HEK293 (cell line): Measurements from ENCODE around the gene SOX6.
"Not testable (repeated sequence)": the region's sequence is repeated elsewhere in the genome, so short reads cannot be mapped to it uniquely, and the experiment has no call there.

Experiments used
- CTCF ChIA-PET: fragments of 350-600 bp; formaldehyde crosslinking; extraction: SDS; loops from one replicate; lab custom pipeline; 2021; ENCODE audit warnings: antibody characterized with exemption; lab: Yijun Ruan, JAX
- POLR2A ChIA-PET: fragments of 300-600 bp; formaldehyde crosslinking; extraction: SDS; loops from one replicate; lab custom pipeline; 2020; ENCODE audit warnings: antibody characterized with exemption, inconsistent platforms; lab: Yijun Ruan, JAX
- H3K27ac ChIP-seq: fragments of 200-500 bp; sonication (Bioruptor generic); 2 replicates; pipeline ENCODE4 v1.5.1; 2014; ENCODE audit warnings: low read depth, low read length, control low read depth, inconsistent platforms; ENCODE audit errors: extremely low read depth
- H3K36me3 ChIP-seq, 2 experiments: fragments of 200-500 bp in 1 of 2; sonication (Bioruptor generic) in 1 of 2; 1 replicate in 1 of 2; 2 replicates in 1 of 2; pipeline ENCODE4 v1.5.1; 2014 to 2017; ENCODE audit warnings: inconsistent platforms in 2 of 2, low read length in 2 of 2; ENCODE audit not compliant: control insufficient read depth in 2 of 2, insufficient read depth in 1 of 2
- H3K4me1 ChIP-seq: fragments of 200-500 bp; sonication (Bioruptor generic); 2 replicates; pipeline ENCODE4 v1.5.1; 2014; ENCODE audit warnings: mild to moderate bottlenecking, low read length, inconsistent platforms; ENCODE audit not compliant: control insufficient read depth, insufficient read depth
- H3K4me3 ChIP-seq: 2 replicates; pipeline ENCODE4 v1.5.1; 2011; ENCODE audit warnings: low read depth, mild to moderate bottlenecking, control low read depth, low read length, moderate library complexity
- H3K9me3 ChIP-seq: fragments of 200-500 bp; sonication (Bioruptor generic); 2 replicates; pipeline ENCODE4 v1.5.1; 2014; ENCODE audit warnings: low read depth, low read length, inconsistent platforms; ENCODE audit not compliant: control insufficient read depth, insufficient read depth
- REPIN1 ChIP-seq: fragments of 450-650 bp; formaldehyde crosslinking; IDR thresholded peaks from 2 replicates; pipeline ENCODE4 v1.5.1; 2017; ENCODE audit warnings: missing biosample characterization, missing genetic modification characterization, low read depth
- SP7 ChIP-seq: fragments of 450-650 bp; formaldehyde crosslinking; IDR thresholded peaks from 2 replicates; pipeline ENCODE4 v1.5.1; 2016; ENCODE audit warnings: missing biosample characterization, missing genetic modification characterization
- YY1 ChIP-seq: fragments of 450-650 bp; formaldehyde crosslinking; IDR thresholded peaks from 2 replicates; pipeline ENCODE4 v1.5.1; 2018; ENCODE audit warnings: missing biosample characterization, missing genetic modification characterization
- ZBTB1 ChIP-seq: fragments of 450-650 bp; formaldehyde crosslinking; IDR thresholded peaks from 2 replicates; pipeline ENCODE4 v1.5.1; 2016; ENCODE audit warnings: missing biosample characterization, missing genetic modification characterization
- ZNF169 ChIP-seq: fragments of 450-650 bp; formaldehyde crosslinking; IDR thresholded peaks from 2 replicates; pipeline ENCODE4 v1.5.1; 2016; ENCODE audit warnings: missing biosample characterization, missing genetic modification characterization
- ZNF174 ChIP-seq: fragments of 450-650 bp; formaldehyde crosslinking; IDR thresholded peaks from 2 replicates; pipeline ENCODE4 v1.5.0; 2017; ENCODE audit warnings: missing biosample characterization, mild to moderate bottlenecking, missing genetic modification characterization
- ZNF19 ChIP-seq: fragments of 450-650 bp; formaldehyde crosslinking; IDR thresholded peaks from 2 replicates; pipeline ENCODE4; 2016; ENCODE audit warnings: missing biosample characterization, missing genetic modification characterization, low read depth
- ZNF600 ChIP-seq: fragments of 450-650 bp; formaldehyde crosslinking; IDR thresholded peaks from 2 replicates; pipeline ENCODE4 v1.5.1; 2016; ENCODE audit warnings: missing biosample characterization, missing genetic modification characterization
- ZNF785 ChIP-seq: fragments of 450-650 bp; formaldehyde crosslinking; IDR thresholded peaks from 2 replicates; pipeline ENCODE4 v1.5.1; 2016; ENCODE audit warnings: missing biosample characterization, missing genetic modification characterization
- ZNF843 ChIP-seq: fragments of 450-650 bp; formaldehyde crosslinking; IDR thresholded peaks from 2 replicates; pipeline ENCODE4 v1.5.1; 2016; ENCODE audit warnings: missing biosample characterization, missing genetic modification characterization
- ZXDB ChIP-seq: fragments of 450-650 bp; formaldehyde crosslinking; IDR thresholded peaks from 2 replicates; pipeline ENCODE4 v1.5.1; 2016; ENCODE audit warnings: missing biosample characterization, missing genetic modification characterization
- TF ChIP-seq, protein P1 (sequence below): fragments of 450-650 bp; formaldehyde crosslinking; IDR thresholded peaks from 2 replicates; pipeline ENCODE4 v1.5.1; 2016; ENCODE audit warnings: missing biosample characterization, missing genetic modification characterization, low read depth
- TF ChIP-seq, protein P2 (sequence below): fragments of 450-650 bp; formaldehyde crosslinking; conservative IDR thresholded peaks from 2 replicates; pipeline ENCODE4 v1.5.1; 2016; ENCODE audit warnings: low read depth, missing biosample characterization, missing genetic modification characterization

Gene SOX6

DNA sequence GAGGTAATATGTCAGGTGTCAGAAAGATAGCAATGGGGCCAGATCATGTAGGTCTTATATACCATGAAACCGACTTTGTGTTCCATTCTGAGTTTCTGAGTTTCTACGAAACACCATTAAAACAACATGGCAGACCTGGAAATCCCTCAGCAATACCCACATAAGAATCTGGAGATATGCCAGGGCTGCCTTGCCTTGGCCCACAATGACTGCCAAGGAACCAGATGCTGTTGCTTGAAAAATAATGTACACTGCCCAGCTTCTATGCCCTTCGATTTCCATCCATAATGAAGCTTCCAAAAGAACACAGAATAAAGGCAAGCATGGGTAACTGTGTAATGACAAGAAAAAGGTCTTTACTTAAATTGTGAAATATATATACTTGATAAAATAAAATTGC lies 277.4 kb downstream of the SOX6 start:
- Histone ChIP-seq H3K9me3 (no peaks in the 10 kb centered on the region), H3K36me3 (no peaks in the 10 kb centered on the region), H3K4me1 (peaks cover 2% of the 10 kb centered on the region; the same call in 1 of the 2 replicates), H3K4me3 (no peak overlapping the region), H3K27ac (no peak overlapping the region)
- ChIA-PET POLR2A (no interaction called here), CTCF (no interaction called here)
- TF ChIP-seq, protein P1, sequence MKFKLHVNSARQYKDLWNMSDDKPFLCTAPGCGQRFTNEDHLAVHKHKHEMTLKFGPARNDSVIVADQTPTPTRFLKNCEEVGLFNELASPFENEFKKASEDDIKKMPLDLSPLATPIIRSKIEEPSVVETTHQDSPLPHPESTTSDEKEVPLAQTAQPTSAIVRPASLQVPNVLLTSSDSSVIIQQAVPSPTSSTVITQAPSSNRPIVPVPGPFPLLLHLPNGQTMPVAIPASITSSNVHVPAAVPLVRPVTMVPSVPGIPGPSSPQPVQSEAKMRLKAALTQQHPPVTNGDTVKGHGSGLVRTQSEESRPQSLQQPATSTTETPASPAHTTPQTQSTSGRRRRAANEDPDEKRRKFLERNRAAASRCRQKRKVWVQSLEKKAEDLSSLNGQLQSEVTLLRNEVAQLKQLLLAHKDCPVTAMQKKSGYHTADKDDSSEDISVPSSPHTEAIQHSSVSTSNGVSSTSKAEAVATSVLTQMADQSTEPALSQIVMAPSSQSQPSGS (tag by site-specific recombination) = no peak
- TF ChIP-seq REPIN1 (tag by site-specific recombination) = no peak
- TF ChIP-seq, all 188 proteins: peak for 0

DNA sequence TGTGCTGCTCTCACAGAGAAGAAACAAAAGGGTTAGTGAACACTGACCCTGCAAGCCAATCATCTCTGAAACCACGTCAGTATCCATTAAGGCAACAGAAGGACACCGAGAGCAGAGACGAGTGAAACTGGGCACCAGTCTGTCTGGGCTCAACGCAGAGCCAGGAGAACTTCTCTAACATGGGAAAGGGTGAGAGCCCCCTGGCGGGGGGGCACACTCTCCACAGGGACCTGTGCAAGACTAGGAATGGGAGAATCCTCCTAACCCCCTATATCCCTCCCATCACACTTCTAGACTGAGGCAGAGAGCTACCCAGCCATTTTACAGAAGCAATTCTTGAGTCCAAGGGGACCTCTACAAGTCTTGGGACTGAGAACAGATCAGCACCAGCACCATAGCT lies 285.8 kb downstream of the SOX6 start:
- ChIA-PET CTCF (interaction anchor here (0.6 to 0.7 kb wide), 2 partner anchors 76 to 406 kb away, joined by 3 to 4 read pairs; no protein-coding TSS in a partner anchor), POLR2A (no interaction called here)
- H3K4me1 ChIP-seq = no peaks in the 10 kb centered on the region
- H3K4me3 ChIP-seq = no peak overlapping the region
- no peaks in the 10 kb centered on the region for H3K36me3 ChIP-seq
- H3K9me3 ChIP-seq = no peaks in the 10 kb centered on the region
- TF ChIP-seq ZNF600 (tag by site-specific recombination) (no peak), YY1 (tag by site-specific recombination) (no peak), ZNF843 (no peak), ZNF785 (tag by site-specific recombination) (no peak), ZNF19 (tag by site-specific recombination) (no peak)
- no peak overlapping the region for H3K27ac ChIP-seq

DNA sequence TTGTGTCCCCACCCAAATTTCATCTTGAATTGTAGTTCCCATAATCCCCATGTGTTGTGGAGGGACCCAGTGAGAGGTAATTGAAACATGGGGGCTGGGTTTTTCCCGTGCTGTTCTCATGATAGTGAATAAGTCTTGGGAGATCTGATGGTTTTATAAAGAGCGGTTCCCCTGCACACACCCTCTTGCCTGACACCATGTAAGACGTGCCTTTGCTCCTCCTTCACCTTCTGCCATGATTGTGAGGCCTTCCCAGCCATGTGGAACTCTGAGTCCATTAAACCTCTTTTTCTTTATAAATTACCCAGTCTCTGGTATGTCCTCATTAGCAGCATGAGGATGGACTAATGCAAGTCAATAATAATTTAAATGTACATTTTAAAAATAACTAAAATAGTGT lies 289.1 kb downstream of the SOX6 start:
- H3K4me1 ChIP-seq, CTCF ChIA-PET, POLR2A ChIA-PET: not testable (repeated sequence)

DNA sequence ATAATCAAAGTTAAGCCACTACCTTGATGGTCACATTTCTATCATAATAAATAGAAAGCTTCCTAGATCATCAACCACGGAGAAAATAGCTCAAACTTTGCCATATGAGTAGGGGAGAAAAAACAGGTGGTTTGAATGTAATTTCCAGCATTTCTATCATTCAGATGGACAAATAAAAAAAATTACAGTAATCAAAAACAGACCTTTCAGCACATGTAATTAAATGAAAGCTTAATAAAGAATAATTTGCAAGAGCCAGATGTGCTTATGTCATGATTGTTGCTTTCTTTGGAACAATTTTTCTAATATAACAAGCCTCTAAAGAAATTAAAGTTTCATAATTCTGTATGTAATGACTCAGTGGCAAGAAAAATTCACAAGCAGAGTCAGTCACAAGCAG lies 297.0 kb downstream of the SOX6 start:
- Histone ChIP-seq H3K27ac (no peak overlapping the region), H3K4me1 (no peaks in the 10 kb centered on the region), H3K9me3 (no peaks in the 10 kb centered on the region)
- TF ChIP-seq SP7 (tag by site-specific recombination) = no peak
- TF ChIP-seq ZNF600 (tag by site-specific recombination) = no peak
- TF ChIP-seq ZBTB1 (tag by site-specific recombination) = no peak
- no peak for TF ChIP-seq ZNF169 (tag by site-specific recombination)
- TF ChIP-seq, protein P2, sequence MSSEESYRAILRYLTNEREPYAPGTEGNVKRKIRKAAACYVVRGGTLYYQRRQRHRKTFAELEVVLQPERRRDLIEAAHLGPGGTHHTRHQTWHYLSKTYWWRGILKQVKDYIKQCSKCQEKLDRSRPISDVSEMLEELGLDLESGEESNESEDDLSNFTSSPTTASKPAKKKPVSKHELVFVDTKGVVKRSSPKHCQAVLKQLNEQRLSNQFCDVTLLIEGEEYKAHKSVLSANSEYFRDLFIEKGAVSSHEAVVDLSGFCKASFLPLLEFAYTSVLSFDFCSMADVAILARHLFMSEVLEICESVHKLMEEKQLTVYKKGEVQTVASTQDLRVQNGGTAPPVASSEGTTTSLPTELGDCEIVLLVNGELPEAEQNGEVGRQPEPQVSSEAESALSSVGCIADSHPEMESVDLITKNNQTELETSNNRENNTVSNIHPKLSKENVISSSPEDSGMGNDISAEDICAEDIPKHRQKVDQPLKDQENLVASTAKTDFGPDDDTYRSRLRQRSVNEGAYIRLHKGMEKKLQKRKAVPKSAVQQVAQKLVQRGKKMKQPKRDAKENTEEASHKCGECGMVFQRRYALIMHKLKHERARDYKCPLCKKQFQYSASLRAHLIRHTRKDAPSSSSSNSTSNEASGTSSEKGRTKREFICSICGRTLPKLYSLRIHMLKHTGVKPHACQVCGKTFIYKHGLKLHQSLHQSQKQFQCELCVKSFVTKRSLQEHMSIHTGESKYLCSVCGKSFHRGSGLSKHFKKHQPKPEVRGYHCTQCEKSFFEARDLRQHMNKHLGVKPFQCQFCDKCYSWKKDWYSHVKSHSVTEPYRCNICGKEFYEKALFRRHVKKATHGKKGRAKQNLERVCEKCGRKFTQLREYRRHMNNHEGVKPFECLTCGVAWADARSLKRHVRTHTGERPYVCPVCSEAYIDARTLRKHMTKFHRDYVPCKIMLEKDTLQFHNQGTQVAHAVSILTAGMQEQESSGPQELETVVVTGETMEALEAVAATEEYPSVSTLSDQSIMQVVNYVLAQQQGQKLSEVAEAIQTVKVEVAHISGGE (tag by site-specific recombination) = no peak
- TF ChIP-seq ZXDB (tag by site-specific recombination) = no peak
- no peak for TF ChIP-seq ZNF174 (tag by site-specific recombination)
- TF ChIP-seq, all 188 proteins: peak for 0
- Histone ChIP-seq H3K36me3 (no peaks in the 10 kb centered on the region), H3K4me3 (no peak overlapping the region)
- CTCF ChIA-PET = interaction anchor here (0.5 to 0.8 kb wide), 2 partner anchors 16 to 1528 kb away, joined by 3 read pairs; no protein-coding TSS in a partner anchor
- POLR2A ChIA-PET = no interaction called here

More for the DNA sequence above, 289.1 kb downstream of the SOX6 start:
- not testable (repeated sequence) for H3K9me3 ChIP-seq, H3K4me3 ChIP-seq, H3K36me3 ChIP-seq, H3K27ac ChIP-seq
